CD8-positive, alpha-beta memory T cell (primary cell): Measurements from ENCODE around the gene PABPN1L. TPM values are rescaled to one million over a fixed set of nuclear protein-coding genes. Genes with fewer than 3 reads are reported as not detected.

ENCODE experiments used
- CTCF ChIA-PET: fragments of 350-600 bp; sonication (Branson Sonifier 250); formaldehyde crosslinking; loops from one replicate; lab custom pipeline; 2021; ENCODE audit warnings: antibody characterized with exemption; lab: Charles Lee
- POLR2A ChIA-PET: fragments of 350-600 bp; sonication (Branson Sonifier 250); formaldehyde crosslinking; loops from one replicate; lab custom pipeline; 2021; ENCODE audit warnings: antibody characterized with exemption; lab: Charles Lee
- DNase-seq, 5 donors: peaks; one replicate each; pipeline versions ENCODE4 v3.0.0 to v3.0.0-alpha.2; 2020 to 2022; ENCODE audit warnings: mixed read lengths in 1 of 5
- H3K27ac ChIP-seq: one replicate; pipeline ENCODE4 v1.7.0; 2013; ENCODE audit warnings: low read depth, mild to moderate bottlenecking, low read length, moderate library complexity
- H3K27me3 ChIP-seq: 2 replicates; pipeline ENCODE4 v1.7.0; 2013; ENCODE audit warnings: low read length, mild to moderate bottlenecking; ENCODE audit not compliant: insufficient read depth, poor library complexity, severe bottlenecking
- H3K36me3 ChIP-seq: 2 replicates; pipeline ENCODE4 v1.7.0; 2013; ENCODE audit warnings: mild to moderate bottlenecking, low read length, moderate library complexity; ENCODE audit not compliant: insufficient read depth
- H3K4me1 ChIP-seq: 2 replicates; pipeline ENCODE4 v1.7.0; 2013; ENCODE audit warnings: mild to moderate bottlenecking, low read length, moderate library complexity; ENCODE audit not compliant: insufficient read depth
- H3K4me3 ChIP-seq: 2 replicates; pipeline ENCODE4 v1.7.0; 2013; ENCODE audit warnings: mild to moderate bottlenecking, low read length
- H3K9me3 ChIP-seq: 2 replicates; pipeline ENCODE4 v1.7.0; 2013; ENCODE audit warnings: mild to moderate bottlenecking, low read length
- H3K27ac Mint-ChIP-seq, 8 donors: one replicate each; pipeline ENCODE4 v1.8.0; 2020 to 2021; ENCODE audit warnings: mixed read lengths in 8 of 8, mild to moderate bottlenecking in 6 of 8, inconsistent platforms in 3 of 8, moderate library complexity in 3 of 8
- H3K27me3 Mint-ChIP-seq, 2 donors: one replicate each; pipeline ENCODE4 v1.8.0; 2020 to 2021; ENCODE audit warnings: mixed read lengths in 2 of 2, mild to moderate bottlenecking in 1 of 2, moderate library complexity in 1 of 2
- H3K36me3 Mint-ChIP-seq, 3 donors: one replicate each; pipeline ENCODE4 v1.8.0; 2020 to 2021; ENCODE audit warnings: mixed read lengths in 3 of 3, inconsistent platforms in 1 of 3, mild to moderate bottlenecking in 1 of 3
- H3K4me1 Mint-ChIP-seq, 3 donors: one replicate each; pipeline ENCODE4 v1.8.0; 2020 to 2021; ENCODE audit warnings: mixed read lengths in 3 of 3, inconsistent platforms in 1 of 3, mild to moderate bottlenecking in 1 of 3
- H3K4me3 Mint-ChIP-seq, 7 donors: one replicate each; pipeline ENCODE4 v1.8.0; 2020 to 2021; ENCODE audit warnings: mixed read lengths in 7 of 7, mild to moderate bottlenecking in 6 of 7, moderate library complexity in 4 of 7, inconsistent platforms in 2 of 7
- H3K9me3 Mint-ChIP-seq, 5 donors: one replicate each; pipeline ENCODE4 v1.8.0; 2020 to 2022; ENCODE audit warnings: mixed read lengths in 5 of 5, mild to moderate bottlenecking in 3 of 5, moderate library complexity in 2 of 5, inconsistent platforms in 1 of 5
- polyA plus RNA-seq: library from polyadenylated mRNA; unstranded; fragments of 300-500 nt; fragmentation: Illumina TruSeq; gene quantifications from one replicate; pipeline ENCODE4 v1.2.3, GENCODE V29; 2021
- total RNA-seq, 2 experiments: library from RNA; stranded (reverse); gene quantifications; one replicate each; pipeline ENCODE4 v1.2.3, GENCODE V29; 2021

Gene PABPN1L
- total and polyA plus RNA-seq, 3 experiments from 2014 or later = not detected

- no peaks in the 10 kb centered on the region for H3K9me3 ChIP-seq
- no peak for DNase-seq
- no peak overlapping the region for H3K4me3 Mint-ChIP-seq
- no peak overlapping the region for H3K27ac ChIP-seq
- H3K9me3 Mint-ChIP-seq = no peaks in the 10 kb centered on the region
- H3K36me3 Mint-ChIP-seq = peaks cover 0 to 39% (median 0%) of the 10 kb centered on the region in 3 donors
- H3K36me3 ChIP-seq = peaks cover 18% of the 10 kb centered on the region
- ChIA-PET CTCF (interaction anchor here (1.9 kb wide), 1 partner anchor 127 kb away, joined by 6 read pairs; no protein-coding TSS in a partner anchor), POLR2A (interaction anchor here (1.1 kb wide), 1 partner anchor 24 kb away, joined by 3 read pairs; no protein-coding TSS in a partner anchor)
- H3K27me3 ChIP-seq = no peaks in the 10 kb centered on the region
- peaks cover 2% of the 10 kb centered on the region for H3K4me1 ChIP-seq
- H3K27me3 Mint-ChIP-seq = peaks cover 1 to 4% of the 10 kb centered on the region in 2 donors
- H3K4me3 ChIP-seq = no peak overlapping the region
- H3K4me1 Mint-ChIP-seq = peaks cover 0 to 3% (median 0%) of the 10 kb centered on the region in 3 donors
- no peak overlapping the region for H3K27ac Mint-ChIP-seq
Measured at GRCh38 chr16:88864099-88864498, 2.4 kb downstream of the PABPN1L start.

GRCh38 chr16:88863426-88863825, 3.0 kb downstream of the PABPN1L start:
- Mint-ChIP-seq H3K27ac (peak overlapping the region in 1 of 8 donors; percentile 50), H3K4me1 (peaks cover 3 to 10% (median 6%) of the 10 kb centered on the region in 3 donors), H3K27me3 (peaks cover 1 to 2% of the 10 kb centered on the region in 2 donors), H3K9me3 (no peaks in the 10 kb centered on the region), H3K36me3 (peaks cover 0 to 45% (median 0%) of the 10 kb centered on the region in 3 donors), H3K4me3 (no peak overlapping the region)
- ChIA-PET POLR2A (no interaction called here), CTCF (interaction anchor here (1.9 kb wide), 1 partner anchor 126 kb away, joined by 6 read pairs; no protein-coding TSS in a partner anchor)
- H3K4me3 ChIP-seq = no peak overlapping the region
- no peaks in the 10 kb centered on the region for H3K27me3 ChIP-seq
- H3K36me3 ChIP-seq = peaks cover 23% of the 10 kb centered on the region
- H3K9me3 ChIP-seq = no peaks in the 10 kb centered on the region
- peaks cover 9% of the 10 kb centered on the region for H3K4me1 ChIP-seq
- H3K27ac ChIP-seq = no peak overlapping the region
- DNase-seq = no peak

GRCh38 chr16:88862968-88863367, 3.5 kb downstream of the PABPN1L start:
- Histone ChIP-seq H3K9me3 (no peaks in the 10 kb centered on the region), H3K27ac (no peak overlapping the region), H3K36me3 (peaks cover 23% of the 10 kb centered on the region), H3K27me3 (no peaks in the 10 kb centered on the region), H3K4me3 (no peak overlapping the region), H3K4me1 (peaks cover 13% of the 10 kb centered on the region)
- ChIA-PET CTCF (interaction anchor here (1.9 kb wide), 1 partner anchor 126 kb away, joined by 6 read pairs; no protein-coding TSS in a partner anchor), POLR2A (no interaction called here)
- Mint-ChIP-seq H3K4me1 (peaks cover 7 to 15% (median 11%) of the 10 kb centered on the region in 3 donors), H3K4me3 (no peak overlapping the region), H3K9me3 (no peaks in the 10 kb centered on the region), H3K27ac (no peak overlapping the region), H3K27me3 (peaks cover 0 to 1% of the 10 kb centered on the region in 2 donors), H3K36me3 (peaks cover 0 to 48% (median 1%) of the 10 kb centered on the region in 3 donors)
- DNase-seq = no peak

GRCh38 chr16:88861359-88861758, 5.1 kb downstream of the PABPN1L start:
- H3K4me3 Mint-ChIP-seq = peak overlapping the region in 1 of 7 donors; percentile 71
- DNase-seq = no peak
- peaks cover 0 to 3% of the 10 kb centered on the region in 2 donors for H3K27me3 Mint-ChIP-seq
- H3K4me1 Mint-ChIP-seq = peaks cover 12 to 23% (median 17%) of the 10 kb centered on the region in 3 donors
- H3K27me3 ChIP-seq = no peaks in the 10 kb centered on the region
- no peaks in the 10 kb centered on the region for H3K9me3 ChIP-seq
- ChIA-PET CTCF (no interaction called here), POLR2A (no interaction called here)
- peaks cover 17% of the 10 kb centered on the region for H3K4me1 ChIP-seq
- H3K36me3 Mint-ChIP-seq = peaks cover 0 to 57% (median 1%) of the 10 kb centered on the region in 3 donors
- H3K9me3 Mint-ChIP-seq = no peaks in the 10 kb centered on the region
- H3K36me3 ChIP-seq = peaks cover 23% of the 10 kb centered on the region
- H3K27ac ChIP-seq = no peak overlapping the region
- no peak overlapping the region for H3K27ac Mint-ChIP-seq
- no peak overlapping the region for H3K4me3 ChIP-seq

GRCh38 chr16:88859381-88860091, 6.9 kb downstream of the PABPN1L start:
- Mint-ChIP-seq H3K27me3 (peaks cover 0 to 2% of the 10 kb centered on the region in 2 donors), H3K4me3 (no peak overlapping the region), H3K4me1 (peaks cover 23 to 39% (median 32%) of the 10 kb centered on the region in 3 donors), H3K27ac (peak overlapping the region in 1 of 8 donors; percentile 45), H3K36me3 (peaks cover 0 to 59% (median 1%) of the 10 kb centered on the region in 3 donors), H3K9me3 (no peaks in the 10 kb centered on the region)
- Histone ChIP-seq H3K36me3 (peaks cover 23% of the 10 kb centered on the region), H3K27ac (no peak overlapping the region), H3K4me1 (peaks cover 32% of the 10 kb centered on the region), H3K4me3 (no peak overlapping the region), H3K9me3 (no peaks in the 10 kb centered on the region), H3K27me3 (no peaks in the 10 kb centered on the region)
- DNase-seq = no peak
- ChIA-PET CTCF (interaction anchor here (0.9 to 2.8 kb wide), 3 partner anchors 47 to 122 kb away, joined by 3 to 14 read pairs (median 4); partner anchors contain the start of gene APRT), POLR2A (interaction anchor here (1.2 kb wide), 1 partner anchor 48 kb away, joined by 3 read pairs; the partner anchor contains the start of gene APRT)

GRCh38 chr16:88857728-88858339, 8.6 kb downstream of the PABPN1L start:
- peak overlapping the region; percentile 89 for H3K27ac ChIP-seq
- H3K27me3 ChIP-seq = no peaks in the 10 kb centered on the region
- H3K9me3 ChIP-seq = no peaks in the 10 kb centered on the region
- Mint-ChIP-seq H3K9me3 (no peaks in the 10 kb centered on the region), H3K27ac (peak overlapping the region; percentile 81 to 100 (median 98)), H3K4me1 (peaks cover 23 to 42% (median 34%) of the 10 kb centered on the region in 3 donors), H3K4me3 (peak overlapping the region; percentile 93 to 100 (median 98)), H3K36me3 (peaks cover 0 to 56% (median 1%) of the 10 kb centered on the region in 3 donors), H3K27me3 (peaks cover 0 to 2% of the 10 kb centered on the region in 2 donors)
- peak; percentile 51 to 81 (median 58) for DNase-seq
- peaks cover 33% of the 10 kb centered on the region for H3K4me1 ChIP-seq
- peak overlapping the region; percentile 97 for H3K4me3 ChIP-seq
- ChIA-PET POLR2A (interaction anchor here (0.6 to 1.9 kb wide), 9 partner anchors 45 to 360 kb away, joined by 3 to 9 read pairs (median 6); partner anchors contain the start of genes APRT, CDH15 and ZNF778), CTCF (interaction anchor here (0.6 to 2.8 kb wide), 24 partner anchors 18 to 358 kb away, joined by 3 to 43 read pairs (median 5); partner anchors contain the start of gene APRT)
- H3K36me3 ChIP-seq = peaks cover 23% of the 10 kb centered on the region

- peak within 1 kb of the TSS; percentile 81 to 100 (median 98) for H3K27ac Mint-ChIP-seq
- no peaks in the 10 kb centered on the region for H3K9me3 ChIP-seq
- peak within 1 kb of the TSS; percentile 89 for H3K27ac ChIP-seq
- CTCF ChIA-PET = interaction anchor here (0.8 to 2.8 kb wide), 23 partner anchors 17 to 359 kb away, joined by 3 to 43 read pairs (median 5); partner anchors contain the start of gene APRT
- H3K4me1 Mint-ChIP-seq = peaks cover 24 to 48% (median 38%) of the 10 kb centered on the region in 3 donors
- H3K36me3 ChIP-seq = peaks cover 23% of the 10 kb centered on the region
- DNase-seq = peak; percentile 97 to 100 (median 98)
- peak within 1 kb of the TSS; percentile 97 for H3K4me3 ChIP-seq
- no peaks in the 10 kb centered on the region for H3K27me3 ChIP-seq
- POLR2A ChIA-PET = interaction anchor here (0.8 to 1.9 kb wide), 11 partner anchors 44 to 361 kb away, joined by 3 to 9 read pairs (median 6); partner anchors contain the start of genes APRT, CDH15 and ZNF778
- H3K9me3 Mint-ChIP-seq = no peaks in the 10 kb centered on the region
- peaks cover 0 to 53% (median 1%) of the 10 kb centered on the region in 3 donors for H3K36me3 Mint-ChIP-seq
- peaks cover 33% of the 10 kb centered on the region for H3K4me1 ChIP-seq
- H3K4me3 Mint-ChIP-seq = peak within 1 kb of the TSS; percentile 93 to 100 (median 98)
- H3K27me3 Mint-ChIP-seq = peaks cover 0 to 2% of the 10 kb centered on the region in 2 donors
Measured at GRCh38 chr16:88856828-88857727, 9.4 kb downstream of the PABPN1L start, which contains the start of the genes GALNS and TRAPPC2L. TSS of gene GALNS (minus strand) at chr16:88856947. CDS start at chr16:88856877, 70 bp downstream. TSS of gene TRAPPC2L (plus strand) at chr16:88857127. CDS start at chr16:88857151, 24 bp downstream.
